Mesothelial cell of epicardium (in vitro differentiated cells): ENCODE measurements around the gene GRPEL1. TPM values are rescaled to one million over a fixed set of nuclear protein-coding genes. Genes with fewer than 3 reads are reported as not detected.

ENCODE experiments used
- DNase-seq, 2 experiments: peaks; one replicate each; pipeline ENCODE4 v3.0.0; 2021; ENCODE audit warnings: low spot score in 2 of 2; ENCODE audit not compliant: unreplicated experiment in 2 of 2
- H3K27ac Mint-ChIP-seq: 2 replicates; pipeline ENCODE4 v1.8.0; 2021; ENCODE audit warnings: mixed read lengths
- H3K27me3 Mint-ChIP-seq: 2 replicates; pipeline ENCODE4 v1.8.0; 2021; ENCODE audit warnings: low read depth, mixed read lengths
- H3K36me3 Mint-ChIP-seq: 2 replicates; pipeline ENCODE4 v1.8.0; 2021; ENCODE audit warnings: mixed read lengths
- H3K4me1 Mint-ChIP-seq: 2 replicates; pipeline ENCODE4 v1.8.0; 2021; ENCODE audit warnings: mixed read lengths
- H3K4me3 Mint-ChIP-seq: 2 replicates; pipeline ENCODE4 v1.8.0; 2021; ENCODE audit warnings: mild to moderate bottlenecking, moderate library complexity, mixed read lengths
- H3K9me3 Mint-ChIP-seq: 2 replicates; pipeline ENCODE4 v1.8.0; 2021; ENCODE audit warnings: mixed read lengths
- CTCF ChIP-seq: fragments of 200-600 bp; sonication (generic); IDR thresholded peaks from one replicate; pipeline ENCODE4 v1.5.0; 2021; ENCODE audit warnings: antibody characterized with exemption; ENCODE audit not compliant: unreplicated experiment
- total RNA-seq: library from RNA; stranded (reverse); gene quantifications from 3 replicates; pipeline ENCODE4 v1.2.1, GENCODE V29; 2021

Gene GRPEL1
- total RNA-seq, 1 donor from 2014 or later, result 17.3 TPM

- TF ChIP-seq CTCF, result no peak
- Mint-ChIP-seq H3K27me3 (peaks cover 8% of the 10 kb centered on the region), H3K9me3 (no peaks in the 10 kb centered on the region), H3K4me3 (no peak overlapping the region), H3K27ac (no peak overlapping the region), H3K4me1 (peaks cover 31% of the 10 kb centered on the region), H3K36me3 (peaks cover 5% of the 10 kb centered on the region)
- no peak for DNase-seq
Measured at GRCh38 chr4:7045961-7046921, 21.6 kb downstream of the GRPEL1 start.

GRCh38 chr4:7045553-7045952, 22.3 kb downstream of the GRPEL1 start:
- no peak overlapping the region for H3K27ac Mint-ChIP-seq
- peaks cover 31% of the 10 kb centered on the region for H3K4me1 Mint-ChIP-seq
- peaks cover 8% of the 10 kb centered on the region for H3K27me3 Mint-ChIP-seq
- no peak for DNase-seq
- peak overlapping the region; percentile 56 for H3K4me3 Mint-ChIP-seq
- TF ChIP-seq CTCF, result no peak
- peaks cover 5% of the 10 kb centered on the region for H3K36me3 Mint-ChIP-seq
- H3K9me3 Mint-ChIP-seq, result no peaks in the 10 kb centered on the region

- Mint-ChIP-seq H3K27ac (peak overlapping the region; percentile 44), H3K4me3 (peak overlapping the region; percentile 83), H3K9me3 (no peaks in the 10 kb centered on the region), H3K4me1 (peaks cover 31% of the 10 kb centered on the region), H3K36me3 (peaks cover 5% of the 10 kb centered on the region), H3K27me3 (peaks cover 8% of the 10 kb centered on the region)
- TF ChIP-seq CTCF, result no peak
- DNase-seq, result no peak
Measured at GRCh38 chr4:7044137-7044930, 23.5 kb downstream of the GRPEL1 start.

- peaks cover 31% of the 10 kb centered on the region for H3K4me1 Mint-ChIP-seq
- no peak for TF ChIP-seq CTCF
Measured at GRCh38 chr4:7043284-7044136, 24.4 kb downstream of the GRPEL1 start, which contains the start of gene TADA2B. TADA2B (plus strand) TSS chr4:7043372; CDS start chr4:7043580, 208 bp downstream.

More at GRCh38 chr4:7043284-7044136, 24.4 kb downstream of the GRPEL1 start, which contains the start of gene TADA2B:
- Mint-ChIP-seq H3K27ac (peak within 1 kb of the TSS; percentile 87), H3K9me3 (no peaks in the 10 kb centered on the region), H3K27me3 (peaks cover 8% of the 10 kb centered on the region), H3K4me3 (peak within 1 kb of the TSS; percentile 83), H3K36me3 (peaks cover 3% of the 10 kb centered on the region)
- peak in 1 of 2 experiments; percentile 61 for DNase-seq
